K562 (cell line): ENCODE measurements around the gene KXD1. TPM values are rescaled to one million over a fixed set of nuclear protein-coding genes. Genes with fewer than 3 reads are reported as not detected.
A peak's percentile ranks its signal among the peaks of the same experiment; 100 is the strongest.

Source experiments
- FOXM1 ChIP-seq, 2 experiments: fragments of 450-650 bp in 1 of 2; sonication (generic) in 1 of 2; formaldehyde crosslinking in 1 of 2; IDR thresholded peaks; 2 replicates each; pipeline versions ENCODE4 v1.6.1 to v1.9.0; 2017 to 2022; ENCODE audit warnings: low read depth in 2 of 2, mild to moderate bottlenecking in 2 of 2, missing genetic modification reagents in 1 of 2, moderate library complexity in 1 of 2
- HNRNPL ChIP-seq: fragments of 200-400 bp; formaldehyde crosslinking; IDR thresholded peaks from 2 replicates; pipeline ENCODE4 v1.6.1; 2017; ENCODE audit warnings: low read depth, mild to moderate bottlenecking, low read length
- NFRKB ChIP-seq: fragments of 450-650 bp; IDR thresholded peaks from 2 replicates; pipeline ENCODE4 v1.6.1; 2016; ENCODE audit warnings: low read depth
- NR4A1 ChIP-seq, 2 experiments: fragments of 250-450 bp in 1 of 2; fragments of 450-650 bp in 1 of 2; sonication (Bioruptor Pico) in 1 of 2; IDR thresholded peaks; 2 replicates each; pipeline versions ENCODE4 v1.4.0 to v1.6.1; 2016 to 2020; ENCODE audit warnings: mild to moderate bottlenecking in 2 of 2, missing compliant biosample characterization in 1 of 2, missing genetic modification characterization in 1 of 2, moderate library complexity in 1 of 2
- POLR2A ChIP-seq: fragments of 450-650 bp; conservative IDR thresholded peaks from 2 replicates; pipeline ENCODE4 v1.6.1; 2016
- RBM14 ChIP-seq: fragments of 200-400 bp; formaldehyde crosslinking; IDR thresholded peaks from 2 replicates; pipeline ENCODE4 v1.6.1; 2018; ENCODE audit warnings: low read depth, mild to moderate bottlenecking, low read length, moderate library complexity, borderline replicate concordance; ENCODE audit not compliant: insufficient read depth
- RFX5 ChIP-seq: IDR thresholded peaks from 2 replicates; pipeline ENCODE4 v1.6.1; 2011; ENCODE audit warnings: low read depth, mild to moderate bottlenecking, improper control_type of control experiment, low read length
- RUNX1 ChIP-seq: sonication (generic); IDR thresholded peaks from 2 replicates; pipeline ENCODE4 v1.6.1; 2016; ENCODE audit warnings: antibody characterized with exemption, low read depth
- SUPT5H ChIP-seq: fragments of 450-650 bp; IDR thresholded peaks from 2 replicates; pipeline ENCODE4 v1.6.1; 2016
- WHSC1 ChIP-seq: IDR thresholded peaks from one replicate; pipeline ENCODE4 v1.6.1; 2012; ENCODE audit warnings: low read length, control low read depth, inconsistent platforms
- ZBTB7A ChIP-seq: IDR thresholded peaks from 2 replicates; pipeline ENCODE4 v1.6.1; 2011; ENCODE audit warnings: low read depth, mild to moderate bottlenecking, low read length, moderate library complexity, borderline replicate concordance; ENCODE audit not compliant: control insufficient read depth
- ZNF212 ChIP-seq: fragments of 450-650 bp; formaldehyde crosslinking; IDR thresholded peaks from 2 replicates; pipeline ENCODE4 v1.4.0; 2020; ENCODE audit warnings: mild to moderate bottlenecking
- ZNF282 ChIP-seq: sonication (generic); formaldehyde crosslinking; IDR thresholded peaks from 2 replicates; pipeline ENCODE4 v1.8.1; 2023; ENCODE audit warnings: missing genetic modification reagents
- ZNF347 ChIP-seq: fragments of 450-650 bp; formaldehyde crosslinking; IDR thresholded peaks from 2 replicates; pipeline ENCODE4 v1.4.0; 2020; ENCODE audit warnings: low read depth, mild to moderate bottlenecking, moderate library complexity
- ZNF668 ChIP-seq: fragments of 250-450 bp; sonication (Bioruptor Pico); IDR thresholded peaks from 2 replicates; pipeline ENCODE4 v1.8.0; 2022; ENCODE audit warnings: mild to moderate bottlenecking, inconsistent platforms
- ZNF778 ChIP-seq: fragments of 450-650 bp; formaldehyde crosslinking; IDR thresholded peaks from 2 replicates; pipeline ENCODE4 v1.4.0; 2020; ENCODE audit warnings: mild to moderate bottlenecking, moderate library complexity
- polyA plus RNA-seq, 8 experiments: library from polyadenylated mRNA; depleted of rRNA in 4 of 8; stranded (reverse) in 5 of 8; unstranded in 3 of 8; fragments of >200 nt; fragmentation: Nextera tagmentation in 2 of 8; fragmentation: Illumina TruSeq in 1 of 8; extraction: Ambion mirVana in 2 of 8; extraction: Trizol in 1 of 8; gene quantifications; 2 replicates each; pipeline versions ENCODE4 v1.2.1 to v1.2.3, GENCODE V29; 2011 to 2014; ENCODE audit warnings: inconsistent platforms in 1 of 8, missing spikeins in 1 of 8
- total RNA-seq, 7 experiments: library from RNA; depleted of rRNA in 6 of 7; stranded (reverse); fragments of >200 nt in 6 of 7; fragmentation: Illumina TruSeq in 2 of 7; extraction: Trizol in 2 of 7; gene quantifications; 2 replicates each; pipeline versions ENCODE4 v1.2.1 to v1.2.3, GENCODE V29; 2011 to 2021; ENCODE audit warnings: low replicate concordance in 1 of 7
- TF ChIP-seq, protein P1 (sequence below): fragments of 150-350 bp; conservative IDR thresholded peaks from 2 replicates; pipeline ENCODE4 v1.6.1; 2014; ENCODE audit warnings: low read length
- TF ChIP-seq, protein P2 (sequence below): sonication (generic); formaldehyde crosslinking; IDR thresholded peaks from 2 replicates; pipeline ENCODE4 v1.8.1; 2022; ENCODE audit warnings: missing genetic modification reagents
- TF ChIP-seq, protein P3 (sequence below): fragments of 250-450 bp; sonication (Bioruptor Pico); IDR thresholded peaks from 2 replicates; pipeline ENCODE4 v1.4.0; 2020; ENCODE audit warnings: borderline replicate concordance
- TF ChIP-seq, protein P4 (sequence below), 2 experiments: IDR thresholded peaks; 2 replicates each; pipeline ENCODE4 v1.6.1; 2011; ENCODE audit warnings: borderline replicate concordance in 1 of 2, control low read depth in 1 of 2, low read depth in 1 of 2, low read length in 1 of 2, mild to moderate bottlenecking in 1 of 2, mixed read lengths in 1 of 2, moderate library complexity in 1 of 2; ENCODE audit not compliant: insufficient read depth in 1 of 2, insufficient read length in 1 of 2, poor library complexity in 1 of 2, severe bottlenecking in 1 of 2; ENCODE audit errors: extremely low read depth in 1 of 2

The KXD1 gene
- total and polyA plus RNA-seq, 9 of the 15 experiments (the other 6 are each of a cell fraction or from before 2014, with no cell fraction given), result 21.9 to 210 (median 118) TPM

DNA sequence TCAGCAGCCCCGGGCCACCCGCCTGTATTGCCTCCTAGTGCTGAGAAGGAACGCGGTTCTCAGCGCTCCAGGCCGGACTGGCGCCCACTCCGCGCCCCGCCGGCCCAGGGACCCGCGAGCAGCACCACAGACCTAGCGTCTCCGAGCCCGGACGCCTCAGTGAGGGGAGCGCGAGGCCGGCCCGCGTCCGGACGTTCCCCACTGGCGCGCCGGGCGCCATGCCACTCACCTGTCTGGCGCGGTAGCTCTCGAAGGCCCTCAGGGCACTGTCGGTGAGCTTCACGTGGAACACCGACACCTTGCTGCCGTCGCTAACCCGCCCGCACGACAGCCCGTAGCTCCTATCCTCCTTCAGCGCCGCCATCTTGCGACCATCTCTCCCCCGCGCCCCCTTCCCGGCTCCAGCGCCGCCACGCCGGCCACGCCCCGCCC, 36.0 kb upstream of the KXD1 start, which contains the start of gene ELL (continued):
- TF ChIP-seq, protein P1, sequence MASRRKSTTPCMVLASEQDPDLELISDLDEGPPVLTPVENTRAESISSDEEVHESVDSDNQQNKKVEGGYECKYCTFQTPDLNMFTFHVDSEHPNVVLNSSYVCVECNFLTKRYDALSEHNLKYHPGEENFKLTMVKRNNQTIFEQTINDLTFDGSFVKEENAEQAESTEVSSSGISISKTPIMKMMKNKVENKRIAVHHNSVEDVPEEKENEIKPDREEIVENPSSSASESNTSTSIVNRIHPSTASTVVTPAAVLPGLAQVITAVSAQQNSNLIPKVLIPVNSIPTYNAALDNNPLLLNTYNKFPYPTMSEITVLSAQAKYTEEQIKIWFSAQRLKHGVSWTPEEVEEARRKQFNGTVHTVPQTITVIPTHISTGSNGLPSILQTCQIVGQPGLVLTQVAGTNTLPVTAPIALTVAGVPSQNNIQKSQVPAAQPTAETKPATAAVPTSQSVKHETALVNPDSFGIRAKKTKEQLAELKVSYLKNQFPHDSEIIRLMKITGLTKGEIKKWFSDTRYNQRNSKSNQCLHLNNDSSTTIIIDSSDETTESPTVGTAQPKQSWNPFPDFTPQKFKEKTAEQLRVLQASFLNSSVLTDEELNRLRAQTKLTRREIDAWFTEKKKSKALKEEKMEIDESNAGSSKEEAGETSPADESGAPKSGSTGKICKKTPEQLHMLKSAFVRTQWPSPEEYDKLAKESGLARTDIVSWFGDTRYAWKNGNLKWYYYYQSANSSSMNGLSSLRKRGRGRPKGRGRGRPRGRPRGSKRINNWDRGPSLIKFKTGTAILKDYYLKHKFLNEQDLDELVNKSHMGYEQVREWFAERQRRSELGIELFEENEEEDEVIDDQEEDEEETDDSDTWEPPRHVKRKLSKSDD, result peak; percentile 73; the same call in 1 of the 2 replicates
- TF ChIP-seq ZNF668 (CRISPR knock-in tag) (no peak), ZBTB7A (peak; percentile 67), NFRKB (peak; percentile 85), NR4A1 (CRISPR knock-in tag; IDR thresholded peaks at IDR 0.05) (0 out of 2 replicates have a peak, but pooled peaks have one; percentile 24), NR4A1 (tag; IDR thresholded peaks at IDR 0.05) (no peak), ZNF282 (0 out of 2 replicates have a peak, but pooled peaks have one; percentile 40), RBM14 (no peak), FOXM1 (IDR thresholded peaks at IDR 0.05; ENCODE audit: low read depth) (no peak), FOXM1 (CRISPR knock-in tag; IDR thresholded peaks at IDR 0.05; ENCODE audit: low read depth) (no peak), WHSC1 (no peak), ZNF212 (CRISPR knock-in tag) (0 out of 2 replicates have a peak, but pooled peaks have one; percentile 45), SUPT5H (peak; percentile 93), ZNF347 (CRISPR knock-in tag) (no peak), ZNF778 (CRISPR knock-in tag) (no peak), HNRNPL (peak; percentile 50; the same call in 1 of the 2 replicates), RFX5 (no peak), RUNX1 (0 out of 2 replicates have a peak, but pooled peaks have one; percentile 32), POLR2A (peak; percentile 92)
- TF ChIP-seq, protein P2, sequence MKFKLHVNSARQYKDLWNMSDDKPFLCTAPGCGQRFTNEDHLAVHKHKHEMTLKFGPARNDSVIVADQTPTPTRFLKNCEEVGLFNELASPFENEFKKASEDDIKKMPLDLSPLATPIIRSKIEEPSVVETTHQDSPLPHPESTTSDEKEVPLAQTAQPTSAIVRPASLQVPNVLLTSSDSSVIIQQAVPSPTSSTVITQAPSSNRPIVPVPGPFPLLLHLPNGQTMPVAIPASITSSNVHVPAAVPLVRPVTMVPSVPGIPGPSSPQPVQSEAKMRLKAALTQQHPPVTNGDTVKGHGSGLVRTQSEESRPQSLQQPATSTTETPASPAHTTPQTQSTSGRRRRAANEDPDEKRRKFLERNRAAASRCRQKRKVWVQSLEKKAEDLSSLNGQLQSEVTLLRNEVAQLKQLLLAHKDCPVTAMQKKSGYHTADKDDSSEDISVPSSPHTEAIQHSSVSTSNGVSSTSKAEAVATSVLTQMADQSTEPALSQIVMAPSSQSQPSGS (CRISPR knock-in tag), result no peak
- TF ChIP-seq, protein P3, sequence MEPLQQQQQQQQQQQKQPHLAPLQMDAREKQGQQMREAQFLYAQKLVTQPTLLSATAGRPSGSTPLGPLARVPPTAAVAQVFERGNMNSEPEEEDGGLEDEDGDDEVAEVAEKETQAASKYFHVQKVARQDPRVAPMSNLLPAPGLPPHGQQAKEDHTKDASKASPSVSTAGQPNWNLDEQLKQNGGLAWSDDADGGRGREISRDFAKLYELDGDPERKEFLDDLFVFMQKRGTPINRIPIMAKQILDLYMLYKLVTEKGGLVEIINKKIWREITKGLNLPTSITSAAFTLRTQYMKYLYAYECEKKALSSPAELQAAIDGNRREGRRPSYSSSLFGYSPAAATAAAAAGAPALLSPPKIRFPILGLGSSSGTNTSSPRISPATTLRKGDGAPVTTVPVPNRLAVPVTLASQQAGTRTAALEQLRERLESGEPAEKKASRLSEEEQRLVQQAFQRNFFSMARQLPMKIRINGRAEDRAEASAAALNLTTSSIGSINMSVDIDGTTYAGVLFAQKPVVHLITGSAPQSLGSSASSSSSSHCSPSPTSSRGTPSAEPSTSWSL (CRISPR knock-in tag), result peak; percentile 54; the same call in 1 of the 2 replicates
- TF ChIP-seq, protein P4, sequence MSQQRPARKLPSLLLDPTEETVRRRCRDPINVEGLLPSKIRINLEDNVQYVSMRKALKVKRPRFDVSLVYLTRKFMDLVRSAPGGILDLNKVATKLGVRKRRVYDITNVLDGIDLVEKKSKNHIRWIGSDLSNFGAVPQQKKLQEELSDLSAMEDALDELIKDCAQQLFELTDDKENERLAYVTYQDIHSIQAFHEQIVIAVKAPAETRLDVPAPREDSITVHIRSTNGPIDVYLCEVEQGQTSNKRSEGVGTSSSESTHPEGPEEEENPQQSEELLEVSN (IDR thresholded peaks at IDR 0.05; ENCODE audit: borderline replicate concordance in 1 of 2, extremely low read depth in 1 of 2, insufficient read depth in 1 of 2, insufficient read length in 1 of 2, low read depth in 1 of 2, low read length in 1 of 2, poor library complexity in 1 of 2, severe bottlenecking in 1 of 2), result peak in 1 of 2 experiments; percentile 9
